ENCODE results near the gene PDE3B. TPM values are rescaled to one million over a fixed set of nuclear protein-coding genes. Genes with fewer than 3 reads are reported as not detected.

Gene PDE3B
- total RNA-seq, 1 donor from 2014 or later = 0.26 TPM

- Histone ChIP-seq H3K36me3 (ENCODE audit: control insufficient read depth, insufficient read depth, low read length) (no peaks in the 10 kb centered on the region), H3K4me3 (ENCODE audit: low read depth, low read length) (peak overlapping the region; percentile 29), H3K27me3 (ENCODE audit: control insufficient read depth, insufficient read depth, low read length) (peaks cover 4% of the 10 kb centered on the region)
- peak; percentile 35 for TF ChIP-seq CTCF (IDR thresholded peaks at IDR 0.05; ENCODE audit: insufficient read depth, low read length, severe bottlenecking)
- FAIRE-seq (no peak), DNase-seq (ENCODE audit: low read depth) (no peak)
These were observed 261.8 kb downstream of the PDE3B start for GRCh38 chr11:14905104-14906033.

DNA sequence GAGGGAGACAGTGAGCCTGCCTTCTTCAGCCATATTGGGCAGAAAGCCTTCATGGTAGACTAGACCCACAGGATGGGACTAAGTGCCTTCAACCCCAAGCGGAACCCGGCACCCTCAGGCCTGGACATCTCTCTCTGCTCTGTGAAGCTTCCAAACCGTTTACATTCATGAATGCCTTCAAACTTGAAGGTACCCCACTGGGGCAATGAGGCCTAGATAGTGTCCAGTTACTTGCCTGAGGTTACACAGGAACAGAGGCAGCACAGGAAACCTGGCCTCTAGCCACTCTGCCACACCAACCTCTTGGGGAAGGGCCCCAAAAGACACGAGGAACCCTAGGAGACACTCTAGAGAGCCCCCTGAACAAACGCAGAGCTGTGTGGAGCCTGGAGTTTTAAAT lies 263.0 kb downstream of the PDE3B start:
- FAIRE-seq (no peak), DNase-seq (ENCODE audit: low read depth) (no peak)
- Histone ChIP-seq H3K36me3 (ENCODE audit: control insufficient read depth, insufficient read depth, low read length) (no peaks in the 10 kb centered on the region), H3K4me3 (ENCODE audit: low read depth, low read length) (no peak overlapping the region), H3K27me3 (ENCODE audit: control insufficient read depth, insufficient read depth, low read length) (peaks cover 4% of the 10 kb centered on the region)
- no peak for TF ChIP-seq CTCF (IDR thresholded peaks at IDR 0.05; ENCODE audit: insufficient read depth, low read length, severe bottlenecking)

DNA sequence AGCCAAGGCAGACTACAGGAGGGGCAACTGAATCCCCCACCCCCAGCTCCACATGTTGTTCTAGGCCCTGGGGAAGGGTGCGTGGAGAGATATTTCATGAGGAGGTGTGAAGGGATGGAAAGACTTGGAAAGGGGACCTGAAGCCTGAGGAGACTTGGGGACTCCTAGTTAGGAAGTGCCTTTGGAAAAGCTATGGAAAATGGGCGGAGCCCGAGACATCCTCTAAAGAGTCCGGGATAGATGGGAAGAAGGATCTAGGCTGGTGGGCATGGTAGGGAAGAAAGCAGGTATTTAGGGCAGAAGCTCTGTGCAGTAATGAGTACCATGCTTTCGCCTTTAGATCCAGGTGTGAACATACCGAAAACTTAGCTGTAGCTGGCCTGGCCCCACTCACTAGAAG lies 263.4 kb downstream of the PDE3B start:
- DNase-seq (ENCODE audit: low read depth) (no peak), FAIRE-seq (no peak)
- H3K27me3 ChIP-seq (ENCODE audit: control insufficient read depth, insufficient read depth, low read length) = peaks cover 4% of the 10 kb centered on the region
- no peaks in the 10 kb centered on the region for H3K36me3 ChIP-seq (ENCODE audit: control insufficient read depth, insufficient read depth, low read length)
- no peak overlapping the region for H3K4me3 ChIP-seq (ENCODE audit: low read depth, low read length)
- TF ChIP-seq CTCF (IDR thresholded peaks at IDR 0.05; ENCODE audit: insufficient read depth, low read length, severe bottlenecking) = no peak

DNA sequence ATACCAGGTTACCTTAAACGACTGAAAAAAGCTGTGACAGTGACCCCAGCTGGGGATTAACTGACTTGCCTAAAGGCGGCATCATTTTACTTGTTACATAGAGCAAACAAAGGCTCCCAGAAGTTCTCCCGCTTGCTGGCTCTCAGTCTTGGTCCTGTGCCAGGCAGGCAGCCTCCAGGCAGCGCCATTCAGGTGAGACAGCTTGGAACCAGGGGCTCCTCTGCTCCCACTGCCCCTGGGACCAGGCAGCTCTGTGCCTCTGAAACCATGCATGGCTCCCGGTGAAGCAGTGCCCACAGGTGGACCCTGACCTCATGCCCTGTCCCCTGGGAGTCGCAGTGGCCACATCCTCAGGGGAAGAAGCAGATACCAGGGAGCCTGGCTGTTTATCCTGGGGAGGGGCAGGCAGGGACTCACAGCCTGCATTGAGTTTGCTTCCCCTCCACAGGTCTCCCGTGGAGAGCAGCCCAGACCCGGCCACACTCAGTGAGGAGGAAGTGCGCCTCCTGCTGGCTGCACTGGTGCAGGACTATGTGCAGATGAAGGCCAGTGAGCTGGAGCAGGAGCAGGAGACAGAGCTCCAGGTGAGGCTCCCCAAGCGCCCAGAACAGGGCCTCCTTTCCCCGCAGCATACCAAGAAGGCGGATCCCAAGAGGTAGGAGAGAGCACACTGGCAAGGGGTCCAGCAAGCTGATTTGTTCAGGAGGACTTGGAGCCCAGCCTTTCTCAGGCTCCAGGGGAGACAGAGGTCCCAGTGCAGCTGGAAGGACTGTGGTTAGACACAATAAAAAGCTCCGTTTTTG lies 264.0 kb downstream of the PDE3B start:
- H3K4me3 ChIP-seq (ENCODE audit: low read depth, low read length) = no peak overlapping the region
- TF ChIP-seq CTCF (IDR thresholded peaks at IDR 0.05; ENCODE audit: insufficient read depth, low read length, severe bottlenecking) = peak; percentile 88
- no peaks in the 10 kb centered on the region for H3K36me3 ChIP-seq (ENCODE audit: control insufficient read depth, insufficient read depth, low read length)
- H3K27me3 ChIP-seq (ENCODE audit: control insufficient read depth, insufficient read depth, low read length) = peaks cover 4% of the 10 kb centered on the region
- no peak for DNase-seq (ENCODE audit: low read depth)
- FAIRE-seq = no peak

GRCh38 chr11:14908214-14908880 lies 264.7 kb downstream of the PDE3B start:
- Histone ChIP-seq H3K27me3 (ENCODE audit: control insufficient read depth, insufficient read depth, low read length) (peaks cover 4% of the 10 kb centered on the region), H3K4me3 (ENCODE audit: low read depth, low read length) (no peak overlapping the region), H3K36me3 (ENCODE audit: control insufficient read depth, insufficient read depth, low read length) (no peaks in the 10 kb centered on the region)
- peak; percentile 53 for DNase-seq (ENCODE audit: low read depth)
- TF ChIP-seq CTCF (IDR thresholded peaks at IDR 0.05; ENCODE audit: insufficient read depth, low read length, severe bottlenecking) = peak; percentile 62
- no peak for FAIRE-seq
